ENCODE data around the gene SPIB.
A peak's percentile ranks its signal among the peaks of the same experiment; 100 is the strongest.

The SPIB gene

GRCh38 chr19:50476224-50476906, 57.6 kb downstream of the SPIB start, which contains the start of the genes EMC10 and GARIN5A:
TSS of gene EMC10 (plus strand) at chr19:50476507. CDS start at chr19:50476545, 38 bp downstream.
TSS of gene GARIN5A (minus strand) at chr19:50476848. CDS start at chr19:50476388, 460 bp downstream.
- peak; percentile 38 to 80 for DNase-seq

GRCh38 chr19:50476907-50477238, 58.1 kb downstream of the SPIB start:
- DNase-seq: no peak

- no peak for DNase-seq
Observed at GRCh38 chr19:50477751-50478515, 59.2 kb downstream of the SPIB start.

- peak in 1 of 2 experiments; percentile 16 for DNase-seq
Observed at GRCh38 chr19:50478901-50479715, 60.4 kb downstream of the SPIB start.

- DNase-seq: no peak
Observed at GRCh38 chr19:50479761-50480251, 61.1 kb downstream of the SPIB start.

GRCh38 chr19:50480281-50481111, 61.8 kb downstream of the SPIB start:
- no peak for DNase-seq

All from NCI-H446 (cell line).